ENCODE measurements around the gene GNAL. TPM values are rescaled to one million over a fixed set of nuclear protein-coding genes. Genes with fewer than 3 reads are reported as not detected.
"Not testable (repeated sequence)": the region's sequence is repeated elsewhere in the genome, so short reads cannot be mapped to it uniquely, and the experiment has no call there.

Gene GNAL
- total RNA-seq, 1 donor from 2014 or later = 5.1 TPM

DNA sequence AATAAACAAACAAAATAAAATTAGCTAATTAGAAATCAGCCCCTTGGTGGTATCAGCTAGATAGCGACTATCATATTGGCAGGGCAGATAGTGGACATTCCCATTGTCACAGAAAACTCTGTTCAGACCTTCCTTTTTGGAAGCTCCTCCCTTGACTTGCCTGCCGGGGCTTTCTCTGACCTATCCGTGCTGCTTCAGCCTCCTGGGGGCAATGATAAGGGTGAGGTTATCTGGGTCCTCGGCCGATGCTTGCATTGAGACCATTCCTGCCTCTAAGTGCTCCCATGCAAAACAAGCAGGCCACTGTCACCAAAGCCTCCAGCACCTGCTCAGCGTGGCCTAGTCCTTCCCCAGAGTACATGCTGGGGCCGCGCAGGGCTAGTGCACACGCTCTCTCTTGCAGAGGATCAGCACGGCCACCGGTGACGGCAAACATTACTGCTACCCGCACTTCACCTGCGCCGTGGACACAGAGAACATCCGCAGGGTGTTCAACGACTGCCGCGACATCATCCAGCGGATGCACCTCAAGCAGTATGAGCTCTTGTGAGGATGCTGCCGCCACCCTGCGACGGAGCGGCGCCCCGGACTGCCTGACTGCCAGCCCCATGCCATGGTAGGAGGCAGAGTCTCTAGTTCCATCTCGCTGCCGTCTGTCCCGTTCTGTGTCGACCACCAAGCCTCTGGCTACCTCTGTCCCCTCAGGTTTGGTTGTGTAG, 191.7 kb downstream of the GNAL start:
- DNase-seq (ENCODE audit: missing footprints) (no peak), ATAC-seq (no peak)
- intact Hi-C loops (cut with DNase I) = no loop called here

DNA sequence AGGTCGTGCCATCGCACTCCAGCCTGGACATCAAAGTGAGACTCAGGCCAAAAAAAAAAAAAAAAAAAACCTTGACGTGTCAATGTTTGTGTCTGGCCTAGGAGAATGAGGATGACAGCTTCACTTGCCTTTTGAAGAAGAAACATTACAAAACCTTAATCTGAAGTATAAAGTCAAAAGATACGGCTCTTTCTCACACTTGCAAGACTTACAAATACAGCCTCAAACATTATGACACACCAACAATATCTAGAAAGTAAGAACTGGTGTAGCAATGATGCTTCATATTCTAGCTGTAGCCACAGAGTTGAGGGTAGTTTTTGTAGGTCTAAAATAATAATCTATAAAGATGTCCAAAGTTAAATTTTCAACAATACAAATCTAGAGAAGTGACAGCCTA, 193.6 kb downstream of the GNAL start:
- intact Hi-C loops (cut with DNase I) = no loop called here
- DNase-seq (ENCODE audit: missing footprints) (no peak), ATAC-seq (no peak)

DNA sequence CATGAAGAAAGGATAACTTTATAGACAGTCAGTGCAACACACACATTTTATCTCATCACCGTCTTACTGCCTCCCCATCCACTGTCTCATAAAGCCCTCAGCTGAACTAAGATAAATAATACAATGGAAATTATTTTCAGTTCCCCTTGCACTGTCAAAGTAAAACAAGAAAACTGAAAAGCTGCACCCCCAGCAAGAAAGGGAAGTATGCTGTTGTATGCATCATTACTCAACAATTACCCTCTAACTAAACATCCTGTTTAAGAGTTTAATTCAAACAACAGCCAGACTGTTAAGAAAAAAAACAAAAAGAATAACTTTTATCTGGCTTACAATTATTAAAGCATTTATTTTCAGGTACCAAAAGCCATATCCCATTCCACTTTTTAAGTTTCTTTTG, 194.1 kb downstream of the GNAL start:
- ATAC-seq (peak; percentile 37), DNase-seq (ENCODE audit: missing footprints) (no peak)
- intact Hi-C loops (cut with DNase I) = no loop called here

DNA sequence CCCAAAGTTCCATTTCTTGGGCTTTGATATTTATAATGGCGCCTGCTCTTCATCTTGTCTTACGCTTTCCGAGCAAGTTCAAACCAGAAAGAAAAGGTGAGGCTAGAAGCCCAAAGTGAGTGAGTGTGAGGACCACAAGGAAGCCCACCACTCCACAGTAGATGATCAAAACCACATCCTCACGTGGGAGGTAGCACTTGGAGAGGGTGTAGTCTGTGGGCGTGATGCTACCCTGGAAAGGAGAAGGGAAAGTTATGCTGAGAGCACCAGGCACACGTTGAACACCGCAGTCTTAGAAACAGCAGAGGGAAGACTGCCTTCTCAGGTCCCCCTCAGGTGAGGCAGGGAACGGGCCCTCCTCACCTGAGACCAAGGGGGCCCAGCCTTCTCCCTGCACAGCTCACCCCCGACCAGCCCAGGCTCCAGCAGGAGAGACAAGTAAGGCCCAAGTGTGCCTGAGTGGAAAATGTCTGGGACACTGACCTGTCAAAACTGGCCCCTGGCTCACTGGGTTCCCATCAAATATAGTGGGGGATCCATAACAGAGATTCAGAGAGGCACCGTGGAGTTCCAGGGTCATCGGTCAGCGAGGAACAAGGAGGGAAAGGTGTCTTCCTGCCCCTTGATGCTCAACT, 195.4 kb downstream of the GNAL start:
- ATAC-seq (no peak), DNase-seq (ENCODE audit: missing footprints) (no peak)
- intact Hi-C loops (cut with DNase I) = no loop called here

DNA sequence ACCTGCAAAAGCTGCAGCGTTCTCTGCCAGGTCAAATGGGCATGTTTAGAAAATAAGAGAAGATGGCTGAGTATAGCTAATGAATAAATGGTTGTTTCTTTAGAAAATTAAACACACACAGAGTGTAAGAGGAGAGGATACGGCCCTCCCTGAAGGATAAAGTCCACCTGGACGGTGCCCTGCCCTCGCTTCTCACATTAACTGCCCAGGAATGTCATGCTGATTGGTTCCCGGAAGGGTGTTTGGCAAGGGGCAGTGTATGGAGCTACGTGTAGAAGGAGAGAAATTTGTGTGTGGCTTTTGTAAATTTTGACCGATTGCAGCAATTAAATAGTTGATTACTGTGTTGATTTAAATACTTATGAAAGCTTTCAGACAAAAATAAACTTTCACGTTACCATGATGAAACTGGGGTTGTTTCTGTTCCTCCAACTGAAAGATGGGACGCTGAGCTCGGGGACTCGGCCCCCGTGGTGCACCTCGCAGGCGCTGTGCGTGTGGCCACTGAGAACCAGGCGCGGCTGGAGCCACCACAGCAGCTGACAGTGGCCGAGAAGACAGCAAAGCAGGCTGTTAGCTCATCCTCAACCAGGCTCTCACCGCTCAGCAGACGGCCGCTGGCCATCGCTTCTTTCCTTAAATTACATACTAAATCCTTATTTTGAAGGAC, 196.3 kb downstream of the GNAL start:
- DNase-seq (ENCODE audit: missing footprints) (no peak), ATAC-seq (no peak)
- intact Hi-C loops (cut with DNase I) = no loop called here

DNA sequence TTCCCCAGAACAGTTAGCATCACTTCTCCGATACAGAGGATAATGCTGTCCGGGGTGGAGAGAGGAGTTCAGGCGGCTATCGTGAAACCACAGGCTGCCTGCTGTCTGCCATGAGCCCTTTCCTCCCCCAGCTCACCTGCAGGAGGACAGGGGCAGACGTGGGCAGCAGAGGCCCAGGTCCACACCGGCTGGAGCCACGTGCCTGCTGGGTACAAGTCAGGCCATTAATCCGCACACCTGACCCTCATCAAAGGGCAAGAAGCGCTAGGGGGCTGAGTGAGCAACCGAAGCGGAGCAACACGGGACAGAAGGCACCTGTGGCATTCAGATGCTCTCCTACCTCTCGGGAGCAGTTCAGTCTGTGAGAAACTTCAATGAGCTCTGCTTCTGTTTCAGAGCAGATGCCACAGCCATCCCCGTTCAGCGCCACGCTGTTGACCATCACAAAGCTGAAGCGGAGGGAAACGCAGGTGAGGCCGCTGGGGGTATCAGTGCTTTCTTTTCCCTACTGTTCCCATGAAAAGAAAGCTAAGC, 197.6 kb downstream of the GNAL start:
- no peak for DNase-seq (ENCODE audit: missing footprints)
- intact Hi-C loops (cut with DNase I) = no loop called here
- no peak for ATAC-seq

DNA sequence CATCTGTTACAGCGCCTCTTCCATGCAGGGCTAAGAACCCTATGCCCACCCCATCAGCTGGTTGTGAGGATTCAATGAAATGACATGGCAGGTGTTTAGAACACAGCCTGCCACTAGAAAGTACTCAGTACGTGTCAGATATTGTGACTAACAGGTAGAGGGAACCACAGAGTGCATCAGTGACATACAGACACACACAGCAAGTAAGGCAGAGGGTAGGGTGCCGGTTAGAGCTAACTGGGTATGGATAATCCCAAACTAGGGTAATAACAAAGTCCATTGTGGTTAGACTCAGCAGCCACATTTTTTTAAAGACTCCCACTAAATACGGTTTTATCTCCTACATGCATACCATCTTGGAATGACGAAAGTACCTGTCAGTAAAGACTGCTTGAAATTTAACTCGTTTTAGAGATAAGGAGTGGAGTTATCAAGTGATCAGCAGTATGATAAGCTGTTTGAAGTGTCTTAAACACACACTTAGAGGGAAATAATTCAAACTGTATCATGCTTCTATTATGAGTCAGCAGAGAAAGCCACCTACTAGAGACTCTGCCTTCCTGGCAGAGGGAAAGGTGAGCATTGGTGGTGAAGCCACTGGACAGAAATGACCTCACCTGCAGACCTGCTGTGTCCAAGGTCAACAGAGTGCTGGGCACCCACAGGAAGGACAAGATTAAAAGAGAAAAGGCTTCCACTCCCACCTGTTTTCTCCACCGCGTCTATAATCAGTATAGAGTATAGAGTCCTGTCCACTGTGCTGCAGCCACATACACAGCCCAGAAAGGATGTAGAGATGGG, 198.5 kb downstream of the GNAL start:
- intact Hi-C loops (cut with DNase I) = no loop called here
- no peak for ATAC-seq
- no peak for DNase-seq (ENCODE audit: missing footprints)

DNA sequence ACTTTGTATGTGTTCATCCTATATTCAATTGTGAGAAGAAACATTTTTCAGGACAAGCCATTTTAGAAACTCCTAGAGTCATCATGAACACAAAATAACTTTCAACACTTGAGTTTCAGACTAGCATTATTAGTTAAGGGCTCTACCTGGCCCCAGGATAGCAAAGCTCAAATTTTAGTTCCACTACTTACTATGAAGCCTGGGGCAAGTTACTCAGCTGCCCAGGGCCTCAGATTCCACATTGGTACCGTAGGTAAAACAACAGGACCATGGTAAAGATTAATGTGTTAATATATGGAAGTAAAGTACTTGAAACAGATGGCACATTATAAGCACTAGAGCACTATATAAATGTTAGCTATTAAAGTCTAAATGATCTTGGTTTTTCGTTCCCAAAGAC, 199.7 kb downstream of the GNAL start:
- DNase-seq (ENCODE audit: missing footprints) (no peak), ATAC-seq (no peak)
- intact Hi-C loops (cut with DNase I) = no loop called here

DNA sequence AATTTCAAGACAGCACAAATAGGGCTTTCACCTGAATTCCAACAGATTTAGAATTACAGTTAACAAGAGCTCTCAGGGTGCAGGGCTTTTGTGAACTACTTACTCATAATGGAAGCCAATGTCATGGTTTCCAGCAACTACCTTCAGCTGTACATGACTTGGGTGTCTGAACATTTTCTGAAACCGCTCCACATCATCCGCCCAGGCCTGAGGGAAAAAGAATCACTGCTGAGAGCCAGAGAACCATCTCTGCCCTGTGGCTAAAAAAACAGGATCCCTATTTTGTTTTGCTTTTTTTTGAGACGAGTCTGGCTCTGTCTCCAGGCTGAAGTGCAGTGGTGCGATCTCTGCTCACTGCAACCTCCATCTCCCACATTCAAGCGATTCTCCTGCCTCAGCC, 200.2 kb downstream of the GNAL start:
- intact Hi-C loops (cut with DNase I) = no loop called here
- ATAC-seq (no peak), DNase-seq (ENCODE audit: missing footprints) (no peak)

DNA sequence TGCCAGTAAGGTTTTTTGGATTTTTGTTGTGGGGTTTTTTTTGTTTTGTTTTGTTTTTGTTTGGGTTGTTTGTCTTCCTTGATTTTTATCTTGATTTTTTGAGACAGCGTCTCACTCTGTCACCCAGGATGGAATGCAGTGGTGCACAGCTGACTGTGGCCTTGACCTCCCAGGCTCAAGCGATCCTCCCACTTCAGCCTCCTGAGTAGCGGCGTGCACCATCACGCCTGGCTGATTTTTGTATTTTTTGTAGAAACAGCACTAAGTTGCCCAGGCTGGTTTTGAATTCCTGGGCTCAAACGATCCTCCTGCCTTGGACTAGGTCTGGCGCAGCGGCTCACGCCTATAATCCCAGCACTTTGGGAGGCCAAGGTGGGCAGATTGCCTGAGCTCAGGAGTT, 202.7 kb downstream of the GNAL start:
- no peak for ATAC-seq
- intact Hi-C loops (cut with DNase I) = no loop called here

DNA sequence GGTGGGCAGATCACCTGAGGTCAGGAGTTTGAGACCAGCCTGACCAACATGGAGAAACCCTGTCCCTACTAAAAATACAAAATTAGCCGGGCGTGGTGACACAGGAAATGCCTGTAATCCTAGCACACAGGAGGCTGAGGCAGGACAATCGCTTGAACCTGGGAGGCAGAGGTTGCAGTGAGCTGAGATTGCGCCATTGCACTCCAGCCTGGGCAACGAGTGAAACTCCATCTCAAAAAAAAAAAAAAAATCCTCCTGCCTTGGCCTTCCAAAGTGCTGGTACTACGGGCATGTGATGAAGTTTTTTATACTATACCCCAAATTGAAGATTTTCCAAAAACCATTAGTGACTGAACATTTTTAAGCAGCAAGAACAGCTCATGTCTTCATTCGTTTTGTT, 203.4 kb downstream of the GNAL start:
- DNase-seq (ENCODE audit: missing footprints); ATAC-seq; intact Hi-C loops (cut with DNase I): not testable (repeated sequence)

More for the DNA sequence above, 202.7 kb downstream of the GNAL start:
- DNase-seq (ENCODE audit: missing footprints) = no peak

DNA sequence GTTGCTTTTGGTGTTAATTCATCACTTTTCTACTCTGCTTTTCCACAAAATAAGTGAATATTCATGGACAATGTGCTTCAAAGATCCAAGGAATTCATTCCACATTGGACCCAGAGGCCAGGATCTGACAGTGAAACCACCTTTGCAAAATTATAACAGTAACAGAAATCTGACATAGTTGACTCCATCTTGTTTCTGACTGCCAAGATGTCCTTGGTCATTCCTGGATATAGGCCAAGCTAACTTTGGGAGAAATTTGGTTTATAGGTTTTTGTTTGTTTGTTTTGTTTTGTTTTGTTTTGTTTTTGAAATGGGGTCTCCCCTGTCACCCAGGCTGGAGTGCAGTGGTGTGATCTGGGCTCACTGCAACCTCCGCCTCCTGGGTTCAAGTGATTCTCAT, 208.7 kb downstream of the GNAL start:
- intact Hi-C loops (cut with DNase I) = no loop called here
- ATAC-seq = no peak
- DNase-seq (ENCODE audit: missing footprints) = no peak

DNA sequence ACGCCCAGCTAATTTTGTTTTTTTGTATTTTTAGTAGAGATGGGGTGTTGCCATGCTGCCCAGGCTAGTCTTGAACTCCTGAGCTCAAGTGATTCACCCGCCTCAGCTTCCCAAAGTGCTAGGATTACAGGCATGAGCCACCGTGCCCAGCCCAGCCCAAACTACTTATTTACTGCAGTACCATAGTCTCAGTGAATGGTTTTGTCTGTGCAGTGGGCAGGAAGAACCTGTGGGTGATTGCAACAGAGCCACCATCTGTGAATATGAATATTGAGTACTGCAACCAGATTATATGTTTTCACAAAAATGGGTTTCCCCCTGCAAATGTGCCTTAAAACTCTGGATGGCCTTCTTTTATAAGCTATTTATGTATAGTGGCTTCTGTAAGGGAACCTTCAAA, 210.0 kb downstream of the GNAL start:
- no peak for ATAC-seq
- DNase-seq (ENCODE audit: missing footprints) = no peak
- intact Hi-C loops (cut with DNase I) = no loop called here

DNA sequence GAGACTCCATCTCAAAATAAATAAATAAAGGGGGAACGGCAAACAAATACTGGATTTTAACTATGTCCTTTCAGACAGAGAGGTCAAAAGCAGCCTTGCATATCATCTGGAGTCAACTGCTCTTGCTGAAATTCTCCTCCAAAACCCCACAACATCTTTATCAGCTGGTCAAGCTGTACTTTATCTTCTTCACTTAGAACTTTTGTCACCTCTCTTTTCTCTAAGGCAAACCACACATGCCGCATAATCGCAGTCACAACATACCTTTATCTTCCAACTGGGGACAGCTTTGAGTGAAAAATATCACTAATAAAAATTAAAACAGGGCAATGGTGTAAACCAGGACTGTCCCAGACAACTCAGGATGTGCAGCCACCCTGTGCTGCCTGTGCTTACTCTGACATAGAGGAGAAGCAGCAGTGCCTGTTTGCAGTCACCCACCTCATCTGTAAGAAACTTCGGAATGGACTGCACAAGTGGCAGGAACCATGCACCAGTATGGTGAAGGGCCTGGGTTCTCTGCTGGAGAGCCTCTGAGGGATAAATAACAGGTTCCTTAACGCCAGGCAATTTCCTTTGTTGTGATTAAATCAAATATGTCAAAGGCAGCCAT, 212.9 kb downstream of the GNAL start:
- intact Hi-C loops (cut with DNase I) = no loop called here
- ATAC-seq = no peak

DNA sequence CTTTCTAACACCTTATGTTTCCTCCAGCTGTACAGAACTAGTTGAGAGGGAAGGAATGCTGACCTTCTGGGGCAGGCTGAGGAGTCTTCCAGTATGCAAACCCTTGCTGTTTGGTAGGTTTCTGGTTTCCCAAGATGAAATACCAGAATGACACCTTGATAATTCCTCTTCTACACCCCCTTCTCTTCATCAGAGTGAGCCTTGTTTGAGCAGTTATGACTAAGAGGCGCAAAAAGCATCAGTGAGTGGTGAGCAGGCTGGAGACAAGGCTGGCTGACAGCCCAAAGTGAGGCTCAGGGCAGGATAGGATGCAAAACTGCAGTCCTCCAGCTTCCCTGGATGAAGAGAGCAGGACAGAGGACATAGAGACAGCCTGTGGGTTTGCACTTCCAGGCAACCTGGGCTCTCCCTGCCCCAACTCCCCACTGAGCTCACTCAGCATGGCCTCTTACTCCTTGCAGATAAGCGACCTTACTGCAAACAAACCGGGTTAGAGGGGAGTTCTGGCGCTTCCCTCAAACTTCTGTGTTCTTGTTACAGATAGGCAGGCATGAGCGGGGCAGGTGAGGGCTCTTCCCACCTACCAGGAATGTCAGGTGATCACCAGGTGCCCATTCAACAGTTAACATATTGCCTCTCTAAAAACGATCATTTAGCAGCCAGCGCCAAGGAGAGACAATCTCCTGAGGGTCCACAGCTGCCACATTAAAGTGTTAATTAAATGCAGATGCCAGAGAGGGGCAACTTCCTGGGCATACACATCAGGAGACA, 213.6 kb downstream of the GNAL start:
- no peak for ATAC-seq
- intact Hi-C loops (cut with DNase I) = no loop called here

More for the DNA sequence above, 212.9 kb downstream of the GNAL start:
- DNase-seq (ENCODE audit: missing footprints) = no peak

DNA sequence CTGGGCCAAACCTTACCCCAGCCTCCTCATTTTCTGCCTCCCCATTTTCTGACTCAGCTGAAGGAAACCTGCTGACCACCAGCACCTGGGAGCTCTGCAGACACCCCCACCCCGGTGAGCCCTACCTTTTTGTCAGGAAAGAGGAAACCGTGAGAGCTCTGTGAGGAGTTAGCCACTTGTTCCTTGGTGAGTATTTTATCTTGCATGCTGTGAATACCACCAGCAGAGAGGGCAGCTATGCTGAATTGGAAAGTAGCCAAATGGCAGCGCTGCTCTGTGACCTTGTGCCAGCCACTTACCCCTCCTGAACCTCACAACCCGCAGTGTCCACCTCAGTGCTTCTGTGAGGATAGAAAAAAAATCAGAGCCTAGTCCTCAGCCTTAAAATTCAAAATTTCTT, 216.5 kb downstream of the GNAL start:
- intact Hi-C loops (cut with DNase I) = no loop called here
- DNase-seq (ENCODE audit: missing footprints) = no peak
- ATAC-seq = no peak

More for the DNA sequence above, 213.6 kb downstream of the GNAL start:
- no peak for DNase-seq (ENCODE audit: missing footprints)

DNA sequence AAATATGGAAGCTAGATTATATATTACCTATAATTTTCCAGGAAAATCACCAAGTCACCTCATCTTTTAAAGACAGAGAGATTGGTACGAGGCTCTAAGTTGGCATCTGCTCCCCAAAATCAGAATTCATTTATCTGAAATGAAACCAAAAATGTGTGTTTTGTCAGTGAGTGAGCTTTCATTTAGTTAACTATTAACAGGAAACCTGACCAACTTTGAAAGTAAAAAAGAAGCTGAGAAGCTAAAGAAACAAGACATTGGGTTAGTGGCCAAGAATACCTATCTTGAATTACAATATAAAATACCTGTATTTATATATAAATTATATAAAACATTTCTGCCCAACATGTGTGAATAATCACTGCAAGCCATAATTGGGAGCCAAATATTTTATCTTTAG, 217.1 kb downstream of the GNAL start:
- ATAC-seq (no peak), DNase-seq (ENCODE audit: missing footprints) (no peak)
- intact Hi-C loops (cut with DNase I) = no loop called here

Measured in Right ventricle myocardium inferior (tissue), 1 donor.